Prostate gland (tissue), 2 donors: Measurements from ENCODE around the gene ZMIZ1. TPM values are rescaled to one million over a fixed set of nuclear protein-coding genes. Genes with fewer than 3 reads are reported as not detected.

Source experiments
- DNase-seq: peaks from one replicate; pipeline ENCODE4 v3.0.0-alpha.2; 2019; ENCODE audit warnings: low spot score
- H3K27ac ChIP-seq, 2 donors: fragments of 200-600 bp; sonication (generic); 2 replicates each; pipeline ENCODE4 v1.5.1; 2017 to 2019
- H3K27me3 ChIP-seq: fragments of 200-600 bp; sonication (generic); replicated peaks from 2 replicates; pipeline ENCODE4 v1.5.1; 2019; ENCODE audit not compliant: insufficient read depth
- H3K36me3 ChIP-seq, 2 donors: fragments of 200-600 bp; sonication (generic); 1 replicate in 1 of 2; 2 replicates in 1 of 2; pipeline versions ENCODE4 v1.5.1 to v1.8.1; 2017 to 2019
- H3K4me1 ChIP-seq: fragments of 200-600 bp; sonication (generic); replicated peaks from 2 replicates; pipeline ENCODE4 v1.5.1; 2019
- H3K4me3 ChIP-seq, 2 donors: fragments of 200-600 bp; sonication (generic); 2 replicates each; pipeline ENCODE4 v1.5.1; 2017 to 2019
- H3K9me3 ChIP-seq: fragments of 200-600 bp; sonication (generic); 2 replicates; pipeline ENCODE4 v1.5.1; 2017
- POLR2A ChIP-seq: fragments of 450-650 bp; IDR thresholded peaks from one replicate; pipeline ENCODE4 v1.6.1; 2016; ENCODE audit warnings: antibody characterized with exemption, mild to moderate bottlenecking
- POLR2AphosphoS5 ChIP-seq: sonication (generic); formaldehyde crosslinking; IDR thresholded peaks from one replicate; pipeline ENCODE4 v1.6.1; 2017; ENCODE audit warnings: antibody characterized with exemption
- WGBS: methylation state at CpG from one replicate; pipeline ENCODE4 v1.1.5; 2018; 5-methylcytosine and 5-hydroxymethylcytosine counted together
- intact Hi-C: fragments of 100-400 bp; cut with DNase I; formaldehyde crosslinking; loops from one replicate; pipeline ENCODE4 v1.14.2; 2022
- total RNA-seq, 2 donors: library from RNA; depleted of rRNA; stranded (reverse); fragments of >200 nt; gene quantifications; one replicate each; pipeline ENCODE4 v1.1.0, GENCODE V29; 2016
- TF ChIP-seq, protein P1 (sequence below), 4 experiments: fragments of 200-600 bp in 2 of 4; fragments of 450-650 bp in 2 of 4; sonication (generic) in 2 of 4; IDR thresholded peaks; 1 replicate in 3 of 4; 2 replicates in 1 of 4; pipeline ENCODE4 v1.5.1; 2016 to 2019; ENCODE audit warnings: antibody characterized with exemption in 4 of 4, mild to moderate bottlenecking in 2 of 4, moderate library complexity in 2 of 4

The ZMIZ1 gene
- total RNA-seq, 2 donors from 2014 or later = 69.6 to 78.5 TPM

DNA sequence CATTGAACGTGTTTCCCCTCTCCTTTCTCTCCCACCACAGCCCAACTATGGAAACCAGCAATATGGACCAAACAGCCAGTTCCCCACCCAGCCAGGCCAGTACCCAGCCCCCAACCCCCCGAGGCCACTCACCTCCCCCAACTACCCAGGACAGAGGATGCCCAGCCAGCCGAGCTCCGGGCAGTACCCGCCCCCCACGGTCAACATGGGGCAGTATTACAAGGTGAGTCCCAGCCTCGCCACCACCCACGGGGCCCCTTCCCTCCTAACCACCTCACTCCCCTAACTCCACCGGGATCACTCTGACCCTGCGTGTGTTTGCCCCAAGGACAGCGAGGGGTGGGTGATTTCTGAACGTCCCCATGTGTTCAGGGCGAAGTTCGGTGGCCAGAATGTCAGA is 227.7 kb downstream of the ZMIZ1 start:
- DNase-seq = no peak
- Histone ChIP-seq H3K27ac (no peak overlapping the region), H3K9me3 (no peaks in the 10 kb centered on the region), H3K4me3 (no peak overlapping the region), H3K27me3 (no peaks in the 10 kb centered on the region), H3K4me1 (no peaks in the 10 kb centered on the region), H3K36me3 (peaks cover 13 to 47% of the 10 kb centered on the region in 2 donors)
- intact Hi-C loops = no loop called here
- 84% methylated on average over 14 of the region's 14 CpGs for WGBS
- TF ChIP-seq, protein P1, sequence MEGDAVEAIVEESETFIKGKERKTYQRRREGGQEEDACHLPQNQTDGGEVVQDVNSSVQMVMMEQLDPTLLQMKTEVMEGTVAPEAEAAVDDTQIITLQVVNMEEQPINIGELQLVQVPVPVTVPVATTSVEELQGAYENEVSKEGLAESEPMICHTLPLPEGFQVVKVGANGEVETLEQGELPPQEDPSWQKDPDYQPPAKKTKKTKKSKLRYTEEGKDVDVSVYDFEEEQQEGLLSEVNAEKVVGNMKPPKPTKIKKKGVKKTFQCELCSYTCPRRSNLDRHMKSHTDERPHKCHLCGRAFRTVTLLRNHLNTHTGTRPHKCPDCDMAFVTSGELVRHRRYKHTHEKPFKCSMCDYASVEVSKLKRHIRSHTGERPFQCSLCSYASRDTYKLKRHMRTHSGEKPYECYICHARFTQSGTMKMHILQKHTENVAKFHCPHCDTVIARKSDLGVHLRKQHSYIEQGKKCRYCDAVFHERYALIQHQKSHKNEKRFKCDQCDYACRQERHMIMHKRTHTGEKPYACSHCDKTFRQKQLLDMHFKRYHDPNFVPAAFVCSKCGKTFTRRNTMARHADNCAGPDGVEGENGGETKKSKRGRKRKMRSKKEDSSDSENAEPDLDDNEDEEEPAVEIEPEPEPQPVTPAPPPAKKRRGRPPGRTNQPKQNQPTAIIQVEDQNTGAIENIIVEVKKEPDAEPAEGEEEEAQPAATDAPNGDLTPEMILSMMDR (IDR thresholded peaks at IDR 0.05) = no peak
- TF ChIP-seq POLR2A (no peak), POLR2AphosphoS5 (no peak)

DNA sequence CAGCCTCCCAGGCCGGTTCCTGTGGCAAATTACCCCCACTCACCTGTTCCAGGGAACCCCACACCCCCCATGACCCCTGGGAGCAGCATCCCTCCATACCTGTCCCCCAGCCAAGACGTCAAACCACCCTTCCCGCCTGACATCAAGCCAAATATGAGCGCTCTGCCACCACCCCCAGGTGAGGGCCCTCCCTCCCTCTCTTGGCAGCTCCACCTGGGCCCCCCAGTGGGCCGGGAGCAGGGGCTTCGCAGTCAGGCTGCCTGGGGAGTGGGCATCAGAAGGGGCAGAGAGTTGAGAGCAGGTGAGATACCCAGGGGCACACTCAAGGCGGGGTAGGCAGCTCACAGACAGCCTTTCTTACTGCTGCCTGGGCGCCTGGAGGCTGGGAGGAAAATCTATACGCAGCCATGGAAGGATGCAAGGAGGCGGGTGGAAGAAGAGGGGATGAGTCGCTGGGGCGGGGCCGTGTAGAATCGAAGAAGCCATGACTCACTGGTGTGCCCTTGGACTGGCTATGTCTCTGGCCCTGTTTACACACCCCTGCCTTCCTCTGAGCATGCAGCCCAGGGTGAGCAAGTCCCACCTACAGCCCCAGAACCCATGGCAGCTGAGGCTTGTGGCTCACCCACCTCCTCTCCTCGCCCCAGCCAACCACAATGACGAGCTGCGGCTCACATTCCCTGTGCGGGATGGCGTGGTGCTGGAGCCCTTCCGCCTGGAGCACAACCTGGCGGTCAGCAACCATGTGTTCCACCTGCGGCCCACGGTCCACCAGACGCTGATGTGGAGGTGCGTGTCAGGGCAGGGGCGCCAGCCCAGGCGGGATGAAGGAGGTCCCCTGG is 229.9 kb downstream of the ZMIZ1 start:
- Histone ChIP-seq H3K27me3 (no peaks in the 10 kb centered on the region), H3K4me1 (no peaks in the 10 kb centered on the region), H3K4me3 (no peak overlapping the region), H3K9me3 (no peaks in the 10 kb centered on the region), H3K27ac (no peak overlapping the region), H3K36me3 (peaks cover 22 to 54% of the 10 kb centered on the region in 2 donors)
- TF ChIP-seq, protein P1 (IDR thresholded peaks at IDR 0.05) = no peak
- TF ChIP-seq POLR2A = no peak
- TF ChIP-seq POLR2AphosphoS5 = no peak
- DNase-seq = no peak
- 84% methylated on average over 27 of the region's 27 CpGs for WGBS
- intact Hi-C loops = no loop called here

DNA sequence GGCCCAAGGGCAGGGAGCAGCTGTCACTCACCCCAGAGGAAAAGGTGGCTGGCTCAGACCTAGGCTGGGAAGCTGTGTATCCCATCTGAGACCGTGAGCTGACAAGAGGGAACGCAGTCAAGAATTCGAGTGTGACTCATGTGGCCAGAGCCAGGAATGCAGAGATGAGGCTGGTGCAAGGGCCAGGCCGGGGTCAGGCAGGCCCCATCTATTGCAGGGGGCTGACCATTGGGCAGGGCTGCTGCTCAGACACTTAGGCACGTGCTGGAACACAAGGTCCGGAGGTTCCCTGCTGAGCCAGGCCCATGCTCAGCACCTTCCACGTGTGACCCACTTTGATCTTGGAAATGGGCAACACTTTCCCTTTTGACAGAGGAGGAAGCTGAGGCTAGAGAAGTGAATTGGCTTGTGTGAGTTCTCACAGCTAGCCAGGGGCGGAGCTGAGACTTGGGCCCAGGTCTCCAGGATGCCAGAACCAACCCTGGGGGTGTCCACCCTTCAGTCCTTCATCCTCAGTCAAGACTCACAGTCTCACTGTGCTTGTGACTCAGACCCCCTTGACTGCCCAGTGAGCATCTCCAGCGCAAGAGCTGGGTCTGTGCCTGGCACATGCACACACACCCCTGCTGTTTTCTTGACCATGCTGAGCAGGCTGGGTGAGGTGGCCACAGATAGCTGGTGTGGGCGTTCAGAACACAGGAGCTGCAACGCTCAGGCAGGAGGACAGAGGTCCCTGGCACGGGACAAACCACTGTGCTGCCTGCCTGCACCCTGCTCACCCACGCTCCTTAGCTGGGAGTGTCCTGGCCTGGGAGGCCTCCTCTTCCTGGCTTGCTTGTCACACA is 230.9 kb downstream of the ZMIZ1 start:
- Histone ChIP-seq H3K36me3 (peaks cover 29 to 64% of the 10 kb centered on the region in 2 donors), H3K4me1 (no peaks in the 10 kb centered on the region), H3K4me3 (no peak overlapping the region), H3K9me3 (no peaks in the 10 kb centered on the region), H3K27ac (no peak overlapping the region), H3K27me3 (no peaks in the 10 kb centered on the region)
- TF ChIP-seq, protein P1 (IDR thresholded peaks at IDR 0.05) = no peak
- peak; percentile 17 for TF ChIP-seq POLR2AphosphoS5
- DNase-seq = no peak
- intact Hi-C loops = no loop called here
- 77% methylated on average over 13 of the region's 13 CpGs for WGBS

- Histone ChIP-seq H3K4me3 (no peak overlapping the region), H3K36me3 (peaks cover 31 to 65% of the 10 kb centered on the region in 2 donors), H3K4me1 (no peaks in the 10 kb centered on the region), H3K27ac (no peak overlapping the region), H3K9me3 (no peaks in the 10 kb centered on the region), H3K27me3 (no peaks in the 10 kb centered on the region)
- intact Hi-C loops = no loop called here
- no peak for DNase-seq
- TF ChIP-seq POLR2AphosphoS5 (no peak), POLR2A (no peak)
- TF ChIP-seq, protein P1 (IDR thresholded peaks at IDR 0.05) = no peak
- 88% methylated on average over 24 of the region's 24 CpGs for WGBS
Measured at GRCh38 chr10:79300711-79301110, 231.9 kb downstream of the ZMIZ1 start.
